Stimulated activated CD8-positive, alpha-beta memory T cell treated with anti-CD3 and anti-CD28 coated beads, Interleukin-4, amount 100 ng/mL, for 1 hour (primary cell): ENCODE measurements around the gene UBTF.

Experiments used
- DNase-seq, 2 donors: peaks; one replicate each; pipeline ENCODE4 v3.0.0-alpha.2; 2020; ENCODE audit warnings: low read depth in 2 of 2, low spot score in 1 of 2

The UBTF gene

DNA sequence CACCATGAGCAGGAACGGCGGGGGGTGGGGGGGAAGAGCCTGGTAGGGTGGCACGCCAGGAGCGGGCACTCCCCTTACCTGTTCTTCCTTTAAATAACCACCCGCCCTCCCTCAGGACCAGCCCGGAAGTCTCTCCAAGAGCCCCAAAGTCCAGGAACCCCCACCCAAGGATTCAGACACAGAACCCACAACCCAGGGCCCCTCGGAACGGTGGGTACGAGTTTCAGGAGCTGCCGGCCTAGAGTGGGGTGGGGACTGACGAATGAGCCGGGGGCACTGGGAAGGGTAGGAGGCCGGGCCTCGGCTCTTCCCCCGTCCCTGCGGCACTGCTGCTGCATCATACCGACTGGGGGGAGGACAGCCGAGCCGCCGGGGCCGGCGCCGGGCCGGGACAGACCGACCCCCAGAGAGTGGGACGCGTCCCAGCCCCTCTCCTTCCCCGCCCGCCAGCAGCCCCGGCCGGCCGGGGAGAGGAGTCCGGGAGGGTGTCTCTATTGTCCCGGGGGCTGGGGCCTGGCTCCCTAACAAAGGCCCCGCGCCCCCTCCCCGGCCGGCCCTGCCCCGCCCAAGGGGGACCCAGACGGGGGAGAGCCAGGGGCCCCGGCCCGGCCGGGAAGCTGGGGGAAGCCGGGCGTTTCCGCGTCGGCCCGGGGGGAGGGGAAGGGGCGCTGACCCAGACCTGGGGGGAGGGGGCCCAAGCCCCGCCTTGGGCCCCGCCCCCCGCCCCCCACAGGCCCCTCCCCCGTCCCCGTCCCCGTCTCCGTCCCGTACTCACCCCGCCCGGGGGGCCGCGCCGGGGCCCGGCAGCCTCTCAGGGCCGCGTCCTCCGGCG lies 20.5 kb downstream of the UBTF start:
- peak in 1 of 2 donors; percentile 26 for DNase-seq

DNA sequence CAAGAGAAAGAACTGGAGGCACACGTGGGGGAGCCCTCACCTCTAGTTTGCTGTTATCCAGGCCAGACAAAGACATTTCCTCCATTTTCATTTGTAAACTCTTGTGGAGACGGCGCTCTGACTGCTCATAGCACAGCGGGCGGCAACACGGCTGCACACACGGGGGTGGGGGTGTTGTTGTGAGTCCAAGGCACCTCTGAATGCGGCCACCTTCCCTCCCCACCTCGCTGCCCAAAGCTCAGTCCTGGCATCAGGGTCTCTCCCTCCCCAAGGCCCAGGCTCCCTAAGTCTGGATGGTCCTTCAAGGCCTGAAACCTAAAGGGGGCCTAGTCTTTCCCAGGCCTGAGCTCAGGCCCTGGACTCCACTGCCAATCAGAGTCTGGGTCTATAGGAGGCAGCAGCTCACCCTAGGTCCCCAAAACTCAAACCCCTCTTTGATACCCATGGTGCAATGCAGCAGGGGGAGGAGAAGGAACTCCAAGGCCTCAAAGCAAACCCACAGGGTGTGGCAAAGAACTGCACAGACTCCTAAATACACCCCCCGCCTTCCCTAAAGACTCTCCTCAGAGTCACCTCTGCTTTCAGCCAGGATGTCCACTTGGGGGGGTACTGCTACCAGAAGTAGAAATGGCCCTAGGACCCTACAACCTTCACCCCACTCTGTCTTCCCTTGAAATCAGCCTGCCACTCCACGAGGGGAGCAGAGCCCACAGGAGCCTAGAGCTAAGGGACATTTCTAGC lies 21.3 kb downstream of the UBTF start:
- peak in 1 of 2 donors; percentile 11 for DNase-seq

DNA sequence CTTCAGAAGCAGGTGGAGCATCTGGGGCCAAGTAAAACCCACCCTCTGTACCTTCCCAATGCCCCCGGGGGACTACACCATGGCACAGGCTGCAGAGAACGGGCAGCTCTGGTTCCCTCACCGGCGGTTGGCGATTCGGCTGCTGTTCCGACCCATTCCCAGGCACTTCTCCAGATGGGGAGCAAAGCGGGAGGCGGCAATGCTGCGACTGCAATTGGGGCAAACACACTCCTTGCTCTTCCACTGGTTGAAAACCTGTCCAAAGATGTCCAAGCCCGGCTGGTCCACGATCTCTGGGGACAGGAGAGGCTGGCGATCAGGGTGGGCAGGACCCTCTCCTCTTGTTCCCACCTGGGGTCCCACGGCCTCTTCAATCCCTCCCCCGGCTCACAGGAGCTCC lies 22.4 kb downstream of the UBTF start:
- no peak for DNase-seq

DNA sequence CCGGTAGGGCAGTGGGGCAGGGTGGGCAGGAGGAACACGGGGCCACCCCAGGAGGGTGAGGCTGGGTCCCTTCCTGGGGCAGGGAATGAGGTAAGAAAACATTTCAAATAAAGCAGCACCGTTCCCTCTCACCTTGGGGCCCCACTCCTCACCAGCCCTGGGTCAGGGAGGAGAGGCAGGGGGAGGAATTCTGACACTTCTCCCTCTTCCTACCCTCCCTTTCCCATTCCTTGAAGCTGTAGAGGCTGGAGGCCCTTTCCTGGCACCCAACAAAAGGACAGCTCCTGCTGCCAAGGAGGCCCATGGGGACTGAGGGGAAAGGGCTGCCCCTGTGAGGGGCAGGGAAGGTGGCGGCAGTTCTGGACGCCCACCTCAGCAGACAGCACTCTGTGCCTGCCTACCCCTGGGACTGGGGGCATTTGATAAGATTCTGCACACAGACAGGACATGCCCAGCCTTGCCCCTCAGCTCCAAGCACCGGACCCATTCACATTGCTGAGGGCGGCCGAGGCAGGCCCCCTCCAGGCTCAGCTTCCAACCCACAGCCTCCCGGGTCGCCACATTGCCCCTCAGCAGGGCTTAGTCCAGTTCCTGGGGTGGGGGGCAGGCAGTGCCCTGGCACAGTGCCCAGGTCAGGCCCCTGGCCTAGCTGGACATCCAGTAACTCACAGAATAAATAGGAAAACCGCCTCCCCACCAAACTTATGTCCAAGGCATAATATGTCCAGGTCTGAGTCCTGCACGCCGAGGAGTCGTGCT lies 26.0 kb downstream of the UBTF start:
- DNase-seq: no peak

DNA sequence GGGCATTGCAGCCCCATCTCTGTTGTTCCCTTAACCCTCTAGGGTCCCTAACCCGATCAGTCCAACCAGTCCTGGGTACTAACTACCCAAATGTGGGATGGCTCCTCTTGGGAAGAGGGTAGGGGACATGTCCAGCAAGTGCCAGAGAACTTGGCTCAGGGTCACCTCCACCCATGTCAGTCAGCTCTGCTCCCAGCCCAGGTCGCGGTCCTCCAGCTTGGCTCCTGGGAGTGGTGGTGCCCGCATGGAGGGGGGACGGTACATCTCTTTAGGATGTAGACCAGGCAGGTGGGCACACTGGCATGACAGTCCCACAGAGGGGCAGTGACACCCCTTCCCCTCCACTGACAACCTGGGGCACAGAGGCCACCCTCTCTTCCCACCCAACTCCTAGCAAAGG lies 26.7 kb downstream of the UBTF start:
- DNase-seq: no peak

DNA sequence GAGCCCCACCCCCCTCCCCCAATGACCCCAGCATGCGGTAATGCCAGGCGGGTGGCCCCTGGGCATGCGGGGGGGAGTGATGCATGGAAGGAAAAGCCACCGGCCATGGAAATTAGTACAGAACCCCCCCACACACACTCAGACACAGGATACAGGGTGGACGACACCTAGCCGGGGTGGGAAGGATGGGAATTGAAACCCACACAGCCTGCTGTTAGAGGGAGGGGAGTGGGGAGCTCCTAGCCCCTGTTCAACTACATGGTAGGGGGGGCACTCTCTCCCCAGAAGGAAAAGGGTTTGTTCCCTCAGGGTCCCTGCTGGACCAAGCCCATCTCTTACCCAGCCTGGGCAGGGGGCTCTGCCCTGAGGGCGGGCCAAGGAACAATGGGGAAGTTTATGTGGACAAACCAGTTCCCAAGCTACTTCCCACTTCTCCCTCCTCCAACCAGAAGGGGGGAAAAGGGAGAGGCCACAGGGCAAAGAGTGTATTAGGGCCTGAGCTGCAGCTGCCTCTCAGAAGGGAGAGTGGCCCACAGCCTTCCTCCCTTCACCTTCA lies 27.5 kb downstream of the UBTF start:
- DNase-seq: no peak

DNA sequence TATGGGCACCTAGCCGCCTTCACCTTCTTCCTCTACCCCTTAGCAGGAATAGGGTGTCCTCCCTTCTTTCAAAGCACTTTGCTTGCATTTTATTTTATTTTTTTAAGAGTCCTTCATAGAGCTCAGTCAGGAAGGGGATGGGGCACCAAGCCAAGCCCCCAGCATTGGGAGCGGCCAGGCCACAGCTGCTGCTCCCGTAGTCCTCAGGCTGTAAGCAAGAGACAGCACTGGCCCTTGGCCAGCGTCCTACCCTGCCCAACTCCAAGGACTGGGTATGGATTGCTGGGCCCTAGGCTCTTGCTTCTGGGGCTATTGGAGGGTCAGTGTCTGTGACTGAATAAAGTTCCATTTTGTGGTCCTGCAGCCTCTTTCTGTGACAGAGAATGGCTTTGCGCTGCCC lies 28.1 kb downstream of the UBTF start:
- DNase-seq: no peak

DNA sequence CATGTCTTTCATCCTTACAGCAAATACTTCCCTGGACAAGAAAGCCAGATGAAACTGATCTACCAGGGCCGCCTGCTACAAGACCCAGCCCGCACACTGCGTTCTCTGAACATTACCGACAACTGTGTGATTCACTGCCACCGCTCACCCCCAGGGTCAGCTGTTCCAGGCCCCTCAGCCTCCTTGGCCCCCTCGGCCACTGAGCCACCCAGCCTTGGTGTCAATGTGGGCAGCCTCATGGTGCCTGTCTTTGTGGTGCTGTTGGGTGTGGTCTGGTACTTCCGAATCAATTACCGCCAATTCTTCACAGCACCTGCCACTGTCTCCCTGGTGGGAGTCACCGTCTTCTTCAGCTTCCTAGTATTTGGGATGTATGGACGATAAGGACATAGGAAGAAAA lies 29.0 kb downstream of the UBTF start:
- DNase-seq: no peak

DNA sequence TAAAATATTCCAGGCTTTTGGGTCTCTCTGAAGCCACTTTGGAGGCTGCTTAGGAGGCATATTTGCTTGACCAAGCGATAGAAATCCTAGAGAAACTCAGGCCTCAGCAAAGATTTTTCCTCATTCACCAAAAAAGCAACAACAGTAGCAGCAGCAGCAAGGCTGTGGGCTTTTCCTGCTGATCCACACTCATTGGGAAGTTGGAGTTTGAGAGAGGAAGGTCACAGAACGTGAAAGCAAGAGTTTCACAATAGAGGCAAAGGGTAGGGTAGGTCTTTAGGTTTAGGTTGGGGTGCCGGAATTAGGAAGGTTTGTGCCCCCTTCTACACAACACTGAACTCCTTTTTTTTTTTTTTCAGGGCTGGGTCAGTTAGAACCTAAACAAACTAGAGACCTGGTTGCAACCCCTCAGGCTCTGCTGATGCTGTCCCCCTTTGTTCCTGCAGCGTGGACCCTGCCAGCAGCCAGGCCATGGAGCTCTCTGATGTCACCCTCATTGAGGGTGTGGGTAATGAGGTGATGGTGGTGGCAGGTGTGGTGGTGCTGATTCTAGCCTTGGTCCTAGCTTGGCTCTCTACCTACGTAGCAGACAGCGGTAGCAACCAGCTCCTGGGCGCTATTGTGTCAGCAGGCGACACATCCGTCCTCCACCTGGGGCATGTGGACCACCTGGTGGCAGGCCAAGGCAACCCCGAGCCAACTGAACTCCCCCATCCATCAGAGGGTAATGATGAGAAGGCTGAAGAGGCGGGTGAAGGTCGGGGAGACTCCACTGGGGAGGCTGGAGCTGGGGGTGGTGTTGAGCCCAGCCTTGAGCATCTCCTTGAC lies 30.7 kb downstream of the UBTF start:
- no peak for DNase-seq

DNA sequence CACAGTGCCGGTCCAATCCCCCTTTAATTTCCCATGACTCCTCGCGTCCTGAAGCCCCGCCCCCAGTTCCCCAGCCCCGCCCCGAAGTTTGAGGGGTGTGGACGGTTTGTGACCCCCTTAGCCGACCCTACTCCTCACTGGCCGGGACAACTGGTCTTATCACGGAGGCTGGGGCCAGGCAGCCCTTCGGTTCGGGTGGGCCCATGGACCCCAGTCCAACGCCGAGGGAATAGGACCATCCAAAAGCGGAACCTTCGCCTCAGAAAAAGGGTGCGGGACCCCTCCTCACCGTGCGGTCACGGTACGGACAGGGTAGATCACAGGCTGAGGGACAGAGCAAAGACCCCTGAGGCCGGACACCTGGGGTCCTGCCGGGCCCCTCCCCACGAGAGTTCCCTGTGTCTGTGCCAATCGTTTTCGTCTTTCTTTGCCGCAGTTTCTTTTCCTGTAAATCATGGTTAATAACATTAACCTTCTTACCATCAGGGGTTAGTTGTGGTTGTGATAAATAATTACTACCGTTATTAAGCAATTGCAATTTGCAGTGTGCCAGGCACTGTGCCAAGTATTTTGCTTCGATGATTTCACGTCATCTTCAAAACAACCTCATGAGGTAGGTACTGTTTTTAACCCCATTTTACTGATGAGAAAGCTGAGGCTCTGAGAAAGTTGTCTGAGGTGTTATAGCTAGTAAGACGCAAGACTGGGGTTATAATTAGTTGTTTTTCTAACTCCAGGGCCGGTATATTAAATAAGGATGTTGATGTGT lies 32.2 kb downstream of the UBTF start:
- no peak for DNase-seq

DNA sequence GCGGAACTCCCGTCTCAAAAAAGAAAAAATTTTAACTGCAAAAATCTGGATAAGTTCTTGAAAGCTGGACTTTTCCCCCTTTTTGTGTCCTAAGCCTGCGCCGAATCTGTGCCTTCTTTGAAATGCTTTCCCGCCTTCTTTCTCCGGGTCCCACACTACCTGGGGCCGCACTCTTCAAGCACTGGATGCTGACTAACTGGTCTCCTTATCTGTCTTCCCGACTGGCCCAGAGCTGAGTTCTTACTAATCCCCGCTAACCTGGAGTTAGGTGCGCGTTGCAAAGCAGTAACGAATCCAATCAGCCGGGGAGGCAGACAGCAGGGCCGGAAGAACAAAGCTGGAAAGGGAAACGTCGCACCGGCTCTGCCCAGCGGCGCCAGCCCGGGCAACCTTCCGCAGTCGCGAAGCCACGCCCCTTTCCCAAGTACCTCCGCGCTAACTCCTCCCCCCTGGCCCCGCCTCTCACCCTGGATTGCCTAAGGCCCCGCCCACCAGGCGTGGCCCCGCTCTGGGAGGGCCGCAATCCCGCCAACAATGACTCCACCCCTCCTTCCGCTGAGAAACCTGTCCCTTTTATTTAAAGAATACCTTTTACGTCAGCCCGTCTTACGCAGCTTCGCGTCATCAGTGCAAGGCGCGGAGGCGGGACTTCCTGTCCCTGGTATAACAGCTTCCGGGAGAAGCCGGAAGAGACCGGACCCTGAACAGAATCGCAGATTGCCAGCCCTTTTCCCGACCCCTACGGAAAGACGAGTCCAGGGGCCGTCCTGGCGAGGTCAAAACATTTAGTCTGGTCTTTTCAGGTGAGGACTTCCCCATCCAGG lies 33.0 kb downstream of the UBTF start, which contains the start of gene TMUB2:
TMUB2 (plus strand) TSS at position 666 of the 824 bp plus-strand sequence. CDS start 737 bp downstream, outside the sequence.
- peak; percentile 100 for DNase-seq

DNA sequence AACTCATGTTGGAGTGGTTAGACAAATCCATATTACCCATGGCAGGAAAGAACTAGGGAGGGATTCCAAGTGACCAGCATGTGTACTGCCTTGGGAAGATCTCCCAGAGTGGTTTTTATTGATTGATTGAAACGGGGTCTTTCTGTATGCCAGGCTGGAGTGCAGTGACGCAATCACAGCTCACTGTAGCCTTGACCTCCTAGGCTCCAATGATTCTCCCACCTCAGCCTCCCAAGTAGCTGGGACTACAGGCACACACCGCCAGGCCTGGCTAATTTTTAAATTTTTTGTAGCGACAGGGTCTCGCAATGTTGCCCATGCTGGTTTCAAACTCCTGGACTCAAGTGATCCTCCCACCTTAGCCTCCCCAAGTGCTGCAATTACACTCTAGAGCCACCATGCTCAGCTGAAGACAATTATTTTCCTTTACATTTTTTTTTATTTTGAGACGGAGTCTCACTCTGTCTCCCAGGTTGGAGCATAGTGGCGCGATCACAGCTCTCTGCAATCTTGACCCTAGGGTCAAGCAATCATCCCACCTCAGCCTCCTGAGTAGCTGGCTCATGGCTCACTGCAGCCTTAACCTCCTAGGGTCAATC lies 35.2 kb downstream of the UBTF start:
- no peak for DNase-seq

DNA sequence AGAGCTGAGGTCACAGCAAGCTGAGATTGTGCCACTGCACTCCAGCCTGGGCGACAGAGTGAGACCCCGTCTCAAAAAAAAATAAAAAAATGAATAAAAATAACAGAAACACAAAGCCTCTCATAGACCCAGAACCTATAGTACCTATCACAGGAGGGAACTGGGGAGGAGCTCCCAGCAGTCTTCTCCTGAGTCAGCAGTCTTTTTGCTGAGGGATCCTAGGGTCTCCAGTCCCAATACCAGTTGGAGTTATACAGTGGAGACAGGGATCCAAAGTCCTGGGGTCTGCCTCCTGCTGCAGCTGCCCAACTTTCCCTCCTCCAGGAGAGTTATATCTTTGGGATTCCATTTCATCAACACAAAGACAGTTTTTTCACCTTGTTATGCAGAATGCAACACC lies 36.5 kb downstream of the UBTF start:
- DNase-seq: no peak

DNA sequence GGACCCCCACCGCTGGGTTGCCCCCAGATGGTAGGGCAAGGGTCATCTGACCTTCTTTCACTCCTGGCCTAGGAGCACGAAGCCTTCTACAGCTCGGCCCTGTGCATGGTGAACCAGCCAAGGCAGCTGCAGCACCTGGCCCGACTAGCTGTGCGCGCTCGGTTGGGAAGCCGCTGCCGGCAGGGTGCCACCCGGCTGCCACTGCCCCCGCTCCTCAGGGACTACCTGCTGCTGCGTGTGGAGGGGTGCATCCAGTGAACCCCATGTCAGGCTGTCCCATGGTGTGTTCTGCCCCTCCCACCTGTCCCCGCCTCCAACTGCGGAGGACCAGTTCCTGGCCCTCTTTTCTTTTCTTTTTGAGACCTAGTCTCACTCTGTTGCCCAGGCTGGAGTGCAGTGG lies 41.3 kb downstream of the UBTF start:
- no peak for DNase-seq

DNA sequence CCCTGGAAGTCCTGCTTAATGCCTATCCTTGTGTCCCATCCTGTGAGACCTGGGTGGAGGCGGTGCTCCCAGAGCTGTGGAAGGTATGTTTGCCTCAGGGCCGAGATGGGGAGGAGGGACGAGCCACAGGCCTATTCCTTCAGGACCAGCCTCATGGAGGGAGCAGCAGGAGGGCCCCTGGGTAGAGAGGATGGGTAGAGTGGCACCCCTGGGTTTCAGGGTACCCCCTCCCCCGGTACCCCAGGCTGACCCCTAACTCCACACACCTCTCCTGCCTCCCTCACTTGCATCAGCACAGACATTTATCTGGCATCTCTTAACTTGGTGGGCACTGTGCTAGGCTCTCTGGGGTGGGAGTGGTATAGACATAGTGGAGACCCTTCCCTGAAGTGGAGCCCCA lies 41.8 kb downstream of the UBTF start:
- no peak for DNase-seq

DNA sequence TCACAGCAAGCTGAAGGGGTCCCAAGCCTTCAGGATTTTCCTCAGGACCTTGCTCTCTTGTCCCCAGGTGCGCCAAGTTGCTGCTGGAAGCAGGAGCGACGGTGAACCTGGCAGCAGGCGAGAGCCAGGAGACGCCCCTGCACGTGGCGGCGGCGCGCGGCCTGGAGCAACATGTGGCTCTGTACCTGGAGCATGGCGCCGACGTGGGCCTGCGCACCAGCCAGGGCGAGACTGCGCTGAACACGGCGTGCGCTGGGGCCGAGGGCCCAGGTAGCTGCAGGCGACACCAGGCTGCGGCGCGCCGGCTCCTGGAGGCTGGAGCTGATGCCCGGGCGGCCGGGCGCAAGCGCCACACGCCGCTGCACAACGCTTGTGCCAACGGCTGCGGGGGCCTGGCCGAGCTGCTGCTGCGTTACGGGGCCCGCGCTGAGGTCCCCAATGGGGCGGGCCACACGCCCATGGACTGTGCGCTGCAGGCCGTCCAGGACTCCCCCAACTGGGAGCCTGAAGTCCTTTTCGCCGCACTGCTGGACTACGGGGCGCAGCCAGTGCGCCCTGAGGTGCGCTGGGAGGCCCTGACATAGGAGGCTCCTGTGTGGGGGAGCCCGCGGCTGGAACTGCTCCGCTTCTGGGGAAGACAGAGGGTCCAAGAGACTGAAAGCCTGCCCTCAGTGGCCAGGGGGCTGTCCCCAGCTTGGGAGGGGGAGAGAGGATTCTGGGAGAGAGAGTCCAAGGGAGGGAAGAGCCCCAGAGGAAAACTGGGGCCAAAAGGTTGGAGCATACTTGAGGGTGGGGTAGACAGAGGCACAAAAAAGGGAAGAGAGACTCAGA lies 42.6 kb downstream of the UBTF start:
- DNase-seq: no peak

DNA sequence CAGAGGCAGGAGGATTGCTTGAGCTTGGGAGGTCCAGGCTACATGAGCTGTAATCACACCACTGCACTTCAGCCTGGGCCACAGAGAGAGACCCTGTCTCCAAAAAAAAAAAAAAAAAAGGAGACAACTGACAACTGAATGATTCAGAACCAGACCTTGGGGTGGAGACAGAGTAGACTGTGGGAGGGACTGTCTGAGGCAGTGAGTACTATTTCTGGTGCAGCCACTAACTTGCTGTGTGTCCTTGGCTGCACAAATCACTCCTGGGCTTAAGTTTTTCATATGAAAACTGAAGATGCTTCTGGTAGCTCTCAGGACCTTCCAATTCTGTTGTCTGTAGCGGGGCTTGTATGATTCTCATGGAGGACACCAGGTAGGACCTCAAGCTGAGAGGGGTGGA lies 43.2 kb downstream of the UBTF start:
- DNase-seq: no peak

DNA sequence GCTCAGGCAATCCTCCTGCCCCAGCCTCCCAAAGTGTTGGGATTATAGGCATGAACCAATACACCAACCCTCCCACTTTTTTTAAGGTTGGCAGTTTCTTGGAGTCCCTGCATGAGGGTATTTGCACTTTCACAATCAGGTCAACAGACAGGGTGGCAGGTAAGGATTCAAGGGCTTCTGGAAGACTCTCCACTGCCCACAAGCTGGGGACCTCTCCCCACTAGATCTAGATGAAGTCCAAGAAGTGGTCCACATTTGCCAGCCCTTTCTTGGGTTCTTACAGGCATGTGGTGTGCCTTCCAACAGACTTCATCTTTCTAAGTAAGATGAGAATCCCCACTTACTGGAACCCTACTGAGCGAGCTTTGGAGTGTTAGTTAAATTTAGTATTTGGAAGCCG lies 45.0 kb downstream of the UBTF start:
- DNase-seq: no peak
